ENCODE data around the gene MYO5A.

- TF ChIP-seq CTCF (tag by site-specific recombination; IDR thresholded peaks at IDR 0.05) (no peak), MEIS1 (CRISPR knock-in tag; IDR thresholded peaks at IDR 0.05; ENCODE audit: borderline replicate concordance) (no peak), ATF2 (tag by site-specific recombination; IDR thresholded peaks at IDR 0.05; ENCODE audit: low read depth) (no peak)
These were observed 23.5 kb downstream of the MYO5A start for GRCh38 chr15:52505151-52505550.

Measured in HEK293 (cell line).